Activated CD8-positive, alpha-beta memory T cell treated with anti-CD3 and anti-CD28 coated beads, Interleukin-2, amount 50 U/mL, for 1 hour (primary cell): Measurements from ENCODE around the gene NGEF.

ENCODE experiments used
- DNase-seq: peaks from one replicate; pipeline ENCODE4 v3.0.0-alpha.2; 2020; ENCODE audit errors: extremely low read depth

NGEF gene

GRCh38 chr2:232897598-232898408 lies 115.3 kb downstream of the NGEF start:
- no peak for DNase-seq

DNA sequence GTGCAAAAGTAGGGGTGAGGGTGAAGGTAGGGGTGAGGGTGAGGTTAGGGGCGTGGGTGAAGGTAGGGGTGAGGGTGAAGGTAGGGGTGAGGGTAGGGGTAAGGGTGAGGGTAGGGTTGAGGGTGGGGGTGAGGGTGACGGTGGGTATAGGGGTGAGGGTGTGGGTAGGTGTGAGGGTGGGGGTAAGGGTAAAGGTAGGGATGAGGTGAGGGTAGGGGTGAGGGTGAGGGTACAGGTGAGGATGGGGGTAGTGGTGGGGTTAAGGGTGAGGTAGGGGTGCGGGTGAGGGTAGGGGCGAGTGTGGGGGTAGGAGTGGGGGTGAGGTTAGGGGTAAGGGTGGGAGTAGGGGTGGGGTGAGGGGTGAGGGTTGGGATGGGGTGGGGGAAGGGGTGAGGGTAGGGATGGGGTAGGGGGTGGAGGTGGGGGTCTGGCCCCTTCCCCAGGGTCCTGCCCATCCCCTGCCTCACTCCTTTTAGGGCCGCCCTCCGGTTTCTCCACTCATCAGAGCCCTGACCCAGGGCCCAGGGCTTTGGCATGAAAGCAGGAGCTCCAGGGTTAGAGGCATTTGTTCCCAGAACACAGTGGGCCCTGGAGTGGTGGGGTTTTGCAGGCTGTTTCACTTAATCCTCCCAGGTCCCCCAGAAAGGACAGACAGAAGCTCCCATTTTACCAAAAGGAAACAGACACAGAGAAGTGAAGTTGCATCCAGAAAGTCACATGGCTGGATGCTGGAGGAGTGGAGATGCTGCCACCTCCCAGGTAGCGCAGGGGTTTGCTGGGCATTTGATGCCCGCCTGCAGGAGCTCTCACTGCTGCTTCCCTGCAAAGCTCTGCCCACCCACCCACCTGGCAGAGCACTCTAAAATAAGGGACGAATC lies 116.1 kb downstream of the NGEF start:
- DNase-seq: no peak

GRCh38 chr2:232896111-232896510 lies 116.9 kb downstream of the NGEF start:
- no peak for DNase-seq

DNA sequence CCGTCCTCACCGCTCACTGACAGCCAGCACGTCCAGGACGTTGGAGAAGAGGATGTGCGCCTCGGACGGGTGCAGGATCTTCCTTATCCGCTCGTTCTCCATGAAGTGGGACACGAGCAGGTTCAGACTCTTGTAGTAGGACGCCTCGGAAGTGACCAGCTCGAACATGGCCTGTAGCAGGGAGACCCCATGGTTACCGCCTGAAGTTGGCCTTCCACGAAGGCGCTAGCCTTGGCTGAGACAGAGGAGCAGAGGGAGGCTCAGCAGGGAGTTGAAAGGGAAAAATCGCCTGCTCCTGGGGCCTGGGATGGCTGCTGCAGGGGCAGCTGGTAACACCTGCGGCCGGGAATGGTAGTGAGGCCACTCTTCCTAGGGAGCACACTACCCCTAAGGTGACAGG lies 118.3 kb downstream of the NGEF start:
- DNase-seq: no peak

DNA sequence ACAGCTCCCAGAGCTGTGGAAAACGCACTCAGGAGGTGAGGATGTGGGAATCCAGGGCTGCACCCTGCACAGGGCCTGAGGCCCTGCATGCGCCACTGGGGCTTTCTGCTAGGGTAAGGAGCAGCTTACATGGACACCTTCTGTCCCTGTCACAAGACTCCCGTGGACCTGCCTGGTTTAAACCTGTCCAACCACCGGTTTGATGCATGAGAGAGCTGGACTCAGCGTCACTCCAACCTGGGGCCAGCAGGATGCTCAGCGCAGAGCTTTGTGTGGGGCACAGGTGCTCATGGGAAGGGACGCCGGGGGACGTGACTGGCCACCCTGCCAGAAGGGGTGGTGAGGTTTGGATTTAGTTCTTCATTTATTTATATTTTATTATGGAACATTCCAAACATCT lies 118.8 kb downstream of the NGEF start:
- no peak for DNase-seq

- no peak for DNase-seq
Measured at GRCh38 chr2:232893834-232894233, 119.2 kb downstream of the NGEF start.

GRCh38 chr2:232892843-232893242 lies 120.2 kb downstream of the NGEF start:
- DNase-seq: no peak

- DNase-seq: no peak
Measured at GRCh38 chr2:232892221-232892620, 120.8 kb downstream of the NGEF start.

DNA sequence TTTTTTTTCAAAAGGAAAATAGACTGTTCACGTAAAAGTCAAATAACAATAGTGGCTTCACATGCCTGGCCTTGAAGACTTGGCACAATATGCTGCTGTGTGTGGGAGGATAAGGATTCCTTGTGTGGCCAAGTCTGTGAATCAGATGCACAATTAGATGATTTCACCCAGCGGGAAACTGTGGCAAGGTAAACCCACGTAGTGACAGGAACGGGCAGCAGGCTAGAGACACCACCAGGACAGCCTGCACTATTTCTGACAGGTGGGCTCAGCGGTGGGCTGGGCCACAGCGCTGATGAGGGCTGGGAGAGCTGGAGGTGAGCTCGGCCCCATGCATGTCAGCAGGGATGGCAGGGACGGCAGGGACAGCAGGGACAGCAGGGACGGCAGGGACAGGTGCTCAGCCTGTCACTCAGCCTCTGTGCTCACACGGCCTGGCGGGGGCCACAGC lies 121.4 kb downstream of the NGEF start:
- DNase-seq: no peak

GRCh38 chr2:232890896-232891601 lies 122.0 kb downstream of the NGEF start:
- no peak for DNase-seq

DNA sequence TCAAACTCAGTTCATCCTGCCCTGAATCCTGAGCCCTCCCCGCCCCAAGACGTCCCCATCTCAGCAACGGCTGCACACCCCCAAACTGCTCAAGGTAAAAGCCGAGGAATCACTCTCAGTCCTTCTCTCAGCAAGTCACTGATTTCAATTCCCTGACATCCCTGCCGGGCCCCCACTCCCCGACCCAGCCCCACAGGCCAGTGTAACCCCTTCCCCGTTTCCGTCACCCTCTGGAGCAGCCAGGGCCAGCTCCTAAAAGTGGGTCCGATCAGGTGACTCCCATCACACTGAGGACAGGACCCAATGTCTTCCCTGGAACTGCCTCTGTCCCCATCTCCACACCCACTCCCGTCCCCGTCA lies 122.5 kb downstream of the NGEF start:
- DNase-seq: no peak

- no peak for DNase-seq
Measured at GRCh38 chr2:232889876-232890401, 123.1 kb downstream of the NGEF start.

GRCh38 chr2:232888839-232889529 lies 124.1 kb downstream of the NGEF start:
- DNase-seq: no peak

DNA sequence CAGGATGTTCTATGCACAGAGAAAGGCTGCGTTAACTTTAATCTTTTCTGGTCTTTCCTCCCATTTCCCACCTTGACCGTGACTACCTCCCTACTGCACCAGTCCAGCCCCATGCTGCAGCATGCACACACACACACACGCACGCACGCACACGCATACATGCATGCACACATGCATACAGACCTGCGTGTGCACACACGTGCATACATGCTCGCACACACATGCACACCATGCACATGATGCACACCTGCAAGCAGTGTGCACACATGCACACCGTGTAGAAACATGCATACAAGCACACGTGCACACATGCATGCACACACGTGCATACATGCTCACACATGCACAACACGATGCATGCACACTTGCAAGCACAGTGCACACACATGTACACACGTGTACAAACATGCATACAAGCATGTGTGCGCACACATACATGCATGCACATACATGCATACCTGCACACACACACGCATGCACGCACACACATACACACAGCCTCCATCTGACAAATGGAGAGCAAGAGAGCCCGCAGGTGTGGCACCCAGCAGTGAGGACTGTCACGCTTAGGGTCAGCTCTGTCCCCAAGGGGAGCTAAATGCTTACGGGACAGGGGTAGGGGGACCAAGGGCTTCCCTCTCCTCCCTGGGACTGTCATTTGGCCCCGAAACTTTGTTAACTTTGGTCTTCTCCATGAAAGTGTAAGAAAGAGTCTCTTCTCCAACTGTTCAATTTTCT lies 124.8 kb downstream of the NGEF start:
- no peak for DNase-seq

GRCh38 chr2:232887171-232887850 lies 125.7 kb downstream of the NGEF start:
- no peak for DNase-seq

- DNase-seq: no peak
Measured at GRCh38 chr2:232886632-232887031, 126.4 kb downstream of the NGEF start.

- no peak for DNase-seq
Measured at GRCh38 chr2:232886176-232886575, 126.9 kb downstream of the NGEF start.

GRCh38 chr2:232885264-232885961 lies 127.6 kb downstream of the NGEF start:
- DNase-seq: no peak

DNA sequence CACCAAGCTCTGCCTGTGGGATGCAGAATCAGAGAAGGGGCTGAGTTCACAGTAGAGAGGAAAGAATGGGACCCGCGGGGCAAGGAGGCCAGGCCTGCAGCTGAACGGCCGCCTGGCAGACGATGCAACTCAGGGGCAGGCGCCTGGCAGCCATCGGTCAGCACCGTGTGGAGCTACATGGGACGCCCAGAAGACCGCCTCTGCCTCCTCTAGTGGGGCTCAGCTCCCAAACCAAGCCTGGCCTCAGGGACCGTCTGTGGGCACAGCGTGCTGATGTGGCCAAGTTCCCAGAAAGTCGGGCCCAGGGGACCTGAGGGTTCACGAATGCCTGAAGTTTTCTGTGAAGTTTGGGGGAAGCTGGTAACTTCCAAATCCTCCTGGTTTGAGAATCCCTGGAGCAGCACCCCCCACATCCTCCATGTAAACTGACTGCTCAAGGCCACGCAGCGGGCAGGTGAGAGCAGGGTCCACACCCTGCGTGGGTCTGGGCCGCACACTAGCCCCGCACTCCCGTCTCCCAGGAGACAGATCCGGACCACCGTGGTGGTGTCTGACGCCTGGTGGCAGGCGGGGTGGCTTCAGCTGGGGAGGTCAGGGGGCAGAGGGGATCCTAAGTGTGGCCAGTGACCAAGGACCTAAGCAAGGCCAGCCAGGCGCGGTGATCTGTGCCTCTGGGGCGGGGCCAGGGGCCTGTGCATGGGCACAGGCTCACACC lies 128.3 kb downstream of the NGEF start:
- DNase-seq: no peak
